NT2/D1 (cell line): ENCODE results near the gene RTTN.

Source experiments
- SUZ12 ChIP-seq: IDR thresholded peaks from 2 replicates; pipeline ENCODE4 v1.6.1; 2011; ENCODE audit not compliant: insufficient read length, insufficient read depth; ENCODE audit errors: extremely low read depth
- YY1 ChIP-seq: IDR thresholded peaks from 2 replicates; pipeline ENCODE4 v1.6.1; 2011; ENCODE audit not compliant: insufficient read length, insufficient read depth
- ZNF274 ChIP-seq: IDR thresholded peaks from 2 replicates; pipeline ENCODE4 v1.6.1; 2011; ENCODE audit warnings: mild to moderate bottlenecking, low read depth, low read length

DNA sequence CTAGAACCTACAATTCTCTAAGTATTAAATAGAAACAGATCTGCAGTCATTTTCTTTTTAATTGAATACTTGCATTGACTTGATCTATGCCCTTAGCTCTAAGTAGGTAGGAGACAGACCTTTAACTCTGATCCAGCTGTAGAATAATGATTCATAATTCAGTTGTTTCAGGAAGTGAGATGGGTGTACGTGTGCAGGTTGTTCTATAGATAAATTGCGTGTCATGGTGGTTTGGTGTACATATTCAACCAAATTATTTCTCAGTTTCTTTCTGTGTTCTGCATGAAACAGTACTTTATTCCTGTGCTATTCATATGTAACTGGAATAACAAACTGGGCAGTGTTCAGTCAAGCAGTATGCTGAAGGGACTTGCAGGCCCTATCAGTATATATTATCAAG is 223.5 kb downstream of the RTTN start:
- TF ChIP-seq YY1 (no peak), ZNF274 (no peak), SUZ12 (no peak)
